NT2/D1 (cell line): Measurements from ENCODE around the gene FARSB.

ENCODE experiments used
- SUZ12 ChIP-seq: IDR thresholded peaks from 2 replicates; pipeline ENCODE4 v1.6.1; 2011; ENCODE audit not compliant: insufficient read length, insufficient read depth; ENCODE audit errors: extremely low read depth
- ZNF274 ChIP-seq: IDR thresholded peaks from 2 replicates; pipeline ENCODE4 v1.6.1; 2011; ENCODE audit warnings: mild to moderate bottlenecking, low read depth, low read length

DNA sequence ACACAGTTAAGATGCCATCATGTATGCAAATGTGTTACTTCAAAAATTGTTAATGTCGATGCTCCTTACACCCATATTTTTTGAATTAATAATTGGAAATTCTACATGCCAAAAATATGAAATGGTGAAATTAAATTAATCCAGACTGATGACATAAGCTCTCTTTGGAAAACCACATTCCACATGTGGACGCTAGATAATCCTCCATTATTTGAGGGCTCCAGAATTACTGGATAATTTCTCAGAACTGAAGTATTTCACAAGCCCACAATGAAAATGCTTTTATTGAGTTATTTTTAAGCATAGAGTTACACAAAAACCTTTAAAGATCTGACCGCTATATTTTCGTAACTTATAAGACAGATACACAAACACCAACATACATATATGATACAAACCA is 47.8 kb downstream of the FARSB start:
- TF ChIP-seq SUZ12 (no peak), ZNF274 (no peak)
